ENCODE results near the gene TAF4. TPM values are rescaled to one million over a fixed set of nuclear protein-coding genes. Genes with fewer than 3 reads are reported as not detected.

The TAF4 gene
- total and polyA plus RNA-seq, 7 donors = 3.6 to 13.3 (median 8.9) TPM

GRCh38 chr20:61924858-61925554, 140.7 kb downstream of the TAF4 start:
- no peaks in the 10 kb centered on the region for H3K36me3 ChIP-seq
- no peak for DNase-seq
- no peaks in the 10 kb centered on the region for H3K4me1 ChIP-seq
- H3K27ac ChIP-seq = no peak overlapping the region
- WGBS, 2 donors = 80 to 91% methylated on average over 32 of the region's 32 CpGs
- no peak for TF ChIP-seq CTCF (IDR thresholded peaks at IDR 0.05)
- TF ChIP-seq EP300 (IDR thresholded peaks at IDR 0.05) = no peak
- no peak for TF ChIP-seq POLR2AphosphoS5 (IDR thresholded peaks at IDR 0.05)
- TF ChIP-seq POLR2A (IDR thresholded peaks at IDR 0.05) = no peak
- H3K4me3 ChIP-seq = no peak overlapping the region
- no peaks in the 10 kb centered on the region for H3K9me3 ChIP-seq
- peaks cover 0 to 21% (median 10%) of the 10 kb centered on the region in 3 donors for H3K27me3 ChIP-seq
- intact Hi-C loops (cut with DNase I) = no loop called here

Small RNA genes within 50 kb of the gene (small RNA-seq; reads per million reads assigned to genes)
- 0 reads per million in 3 donors for gene MIR3195

Other genes starting within 250 kb of the TAF4 start
- 10 to 100 TPM; 20.8 to 28.5 (median 23.6) TPM for gene LSM14B, start 56.6 kb upstream of the TAF4 start, total RNA-seq
- gene LSM14B, start 56.6 kb upstream of the TAF4 start, polyA plus RNA-seq = 10 to 100 TPM; 16.9 to 25.8 (median 21.6) TPM
- gene PSMA7, start 77.5 kb upstream of the TAF4 start, total RNA-seq = 100 to 1,000 TPM; 192 to 388 (median 313) TPM
- 100 to 1,000 TPM; 224 to 340 (median 244) TPM for gene PSMA7, start 77.5 kb upstream of the TAF4 start, polyA plus RNA-seq
- 10 to 100 TPM in 3 of 4 donors, 1 to 10 TPM in 1; 7.2 to 11.7 (median 11.1) TPM for gene SS18L1, start 77.9 kb upstream of the TAF4 start, total RNA-seq
- 1 to 10 TPM; 4.9 to 9.5 (median 5.4) TPM for gene SS18L1, start 77.9 kb upstream of the TAF4 start, polyA plus RNA-seq
- gene MTG2, start 117.1 kb upstream of the TAF4 start, total RNA-seq = 10 to 100 TPM; 13.3 to 28.1 (median 21.2) TPM
- gene MTG2, start 117.1 kb upstream of the TAF4 start, polyA plus RNA-seq = 10 to 100 TPM; 21.0 to 32.3 (median 24.7) TPM
- gene HRH3, start 154.4 kb upstream of the TAF4 start, total RNA-seq = not detected
- not detected for gene HRH3, start 154.4 kb upstream of the TAF4 start, polyA plus RNA-seq
- 10 to 100 TPM; 31.6 to 36.8 (median 32.6) TPM for gene OSBPL2, start 172.6 kb upstream of the TAF4 start, total RNA-seq
- 10 to 100 TPM; 27.0 to 36.3 (median 28.0) TPM for gene OSBPL2, start 172.6 kb upstream of the TAF4 start, polyA plus RNA-seq
- gene ADRM1, start 237.1 kb upstream of the TAF4 start, total RNA-seq = 100 to 1,000 TPM; 100 to 130 (median 119) TPM
- gene ADRM1, start 237.1 kb upstream of the TAF4 start, polyA plus RNA-seq = 100 to 1,000 TPM in 1 of 3 donors, 10 to 100 TPM in 2; 61.3 to 102 (median 77.7) TPM

Measured in sigmoid colon (tissue), 7 donors.